Psoas muscle (tissue), 8 donors: ENCODE data around the gene CYP8B1. TPM values are rescaled to one million over a fixed set of nuclear protein-coding genes. Genes with fewer than 3 reads are reported as not detected.

Experiments
- ATAC-seq, 4 donors: fragments of 200-7000 bp; cut with Tn5 transposase; one replicate each; pipeline ENCODE4 v1.9.1; 2020; ENCODE audit warnings: moderate library complexity in 3 of 4, mild to moderate bottlenecking in 2 of 4
- DNase-seq, 2 donors: peaks; one replicate each; pipeline ENCODE4 v3.0.0-alpha.2; 2020
- H3K27ac ChIP-seq: fragments of 200-600 bp; one replicate; pipeline ENCODE4 v1.8.0; 2022
- H3K27me3 ChIP-seq, 3 donors: fragments of 200-600 bp in 1 of 3; one replicate each; pipeline versions ENCODE4 v1.6.1 to v1.8.0; 2013 to 2022; ENCODE audit warnings: low read length in 2 of 3, mild to moderate bottlenecking in 2 of 3, moderate library complexity in 1 of 3; ENCODE audit not compliant: insufficient read depth in 3 of 3
- H3K36me3 ChIP-seq, 2 donors: fragments of 200-600 bp in 1 of 2; one replicate each; pipeline versions ENCODE4 v1.6.1 to v1.8.0; 2013 to 2022; ENCODE audit warnings: low read depth in 1 of 2, mild to moderate bottlenecking in 1 of 2, moderate library complexity in 1 of 2; ENCODE audit not compliant: insufficient read depth in 1 of 2
- H3K4me1 ChIP-seq: fragments of 200-600 bp; one replicate; pipeline ENCODE4 v1.8.0; 2022
- H3K4me3 ChIP-seq: fragments of 200-600 bp; one replicate; pipeline ENCODE4 v1.8.0; 2022; ENCODE audit warnings: mild to moderate bottlenecking
- H3K9me3 ChIP-seq: fragments of 200-600 bp; one replicate; pipeline ENCODE4 v1.8.0; 2022
- CTCF ChIP-seq: fragments of 200-600 bp; IDR thresholded peaks from one replicate; pipeline ENCODE4 v1.8.0; 2022; ENCODE audit warnings: antibody characterized with exemption
- WGBS, 3 donors: extraction: QIAGEN DNeasy Blood & Tissue Kit; methylation state at CpG; one replicate each; pipeline versions ENCODE4 v1.1.6 to v1.1.7; 2013; 5-methylcytosine and 5-hydroxymethylcytosine counted together
- intact Hi-C, 2 donors: fragments of 100-400 bp; cut with DNase I; formaldehyde crosslinking; loops; one replicate each; pipeline versions ENCODE4 v1.11.0 to v1.14.2; 2022
- polyA plus RNA-seq, 3 donors: library from polyadenylated mRNA; stranded (reverse); fragments of 200-250 nt; gene quantifications; one replicate each; pipeline ENCODE4 v1.2.3, GENCODE V29; 2013
- total RNA-seq, 4 donors: library from RNA; stranded (reverse); fragmentation: NEBNext Ultra II Directional in 2 of 4; extraction: Animal tissue kit (Norgen Biotek cat#: 25700) in 2 of 4; gene quantifications; one replicate each; pipeline versions ENCODE4 v1.2.1 to v1.2.4, GENCODE V29; 2021 to 2023
- donor health status: healthy with polysubstance abuse.
- donor health status: DM: no; HTN: no; CAD: no; lungs with moderate emphysema.
- donor health status: Bipolar disorder and iron deficiency.
- donor health status: healthy.
- donor health status: DM: yes; HTN: yes; CAD: no.
- donor health status: DM: no; HTN: no; CAD: no.
- donor health status: DM: no; HTN: no; CAD: no.
- donor health status: DM: yes; HTN: yes; CAD: no.

The CYP8B1 gene
- total and polyA plus RNA-seq, 7 donors = 0.08 TPM; not detected in 6

- 21 to 32% (median 24%) methylated on average over 5 of the region's 5 CpGs for WGBS, 3 donors
- DNase-seq = no peak
- TF ChIP-seq CTCF = no peak
- no peaks in the 10 kb centered on the region for H3K4me1 ChIP-seq
- no peaks in the 10 kb centered on the region for H3K9me3 ChIP-seq
- intact Hi-C loops = loop anchor here in 1 of 2 donors (2.0 kb wide), 1 partner anchor 25 kb away; no protein-coding TSS in a partner anchor
- H3K4me3 ChIP-seq = no peak overlapping the region
- no peak overlapping the region for H3K27ac ChIP-seq
- ATAC-seq = peak in 1 of 4 donors; percentile 15
- no peaks in the 10 kb centered on the region for H3K36me3 ChIP-seq
- peaks cover 0 to 2% (median 0%) of the 10 kb centered on the region in 3 donors for H3K27me3 ChIP-seq
These were observed 4.0 kb downstream of the CYP8B1 start for GRCh38 chr3:42871592-42872196.

GRCh38 chr3:42868841-42869240, 6.8 kb downstream of the CYP8B1 start:
- no peaks in the 10 kb centered on the region for H3K36me3 ChIP-seq
- intact Hi-C loops = no loop called here

GRCh38 chr3:42867138-42867537, 8.5 kb downstream of the CYP8B1 start:
- H3K4me3 ChIP-seq = no peak overlapping the region
- no peaks in the 10 kb centered on the region for H3K36me3 ChIP-seq
- H3K9me3 ChIP-seq = no peaks in the 10 kb centered on the region
- ATAC-seq (no peak), DNase-seq (no peak)
- peaks cover 0 to under 1% (median 0%) of the 10 kb centered on the region in 3 donors for H3K27me3 ChIP-seq
- H3K27ac ChIP-seq = no peak overlapping the region
- H3K4me1 ChIP-seq = no peaks in the 10 kb centered on the region
- 84 to 92% (median 91%) methylated on average over 7 of the region's 7 CpGs for WGBS, 3 donors
- intact Hi-C loops = no loop called here
- no peak for TF ChIP-seq CTCF

More at GRCh38 chr3:42868841-42869240, 6.8 kb downstream of the CYP8B1 start:
- 73 to 82% (median 74%) methylated on average over 5 of the region's 5 CpGs for WGBS, 3 donors
- Histone ChIP-seq H3K4me1 (no peaks in the 10 kb centered on the region), H3K9me3 (no peaks in the 10 kb centered on the region), H3K4me3 (no peak overlapping the region), H3K27ac (no peak overlapping the region), H3K27me3 (peaks cover 0 to 2% (median 0%) of the 10 kb centered on the region in 3 donors)
- no peak for ATAC-seq
- TF ChIP-seq CTCF = no peak
- no peak for DNase-seq

GRCh38 chr3:42865256-42865655, 10.4 kb downstream of the CYP8B1 start:
- ATAC-seq (no peak), DNase-seq (no peak)
- Histone ChIP-seq H3K4me3 (no peak overlapping the region), H3K9me3 (no peaks in the 10 kb centered on the region), H3K27me3 (no peaks in the 10 kb centered on the region), H3K4me1 (no peaks in the 10 kb centered on the region), H3K27ac (no peak overlapping the region), H3K36me3 (no peaks in the 10 kb centered on the region)
- intact Hi-C loops = no loop called here
- TF ChIP-seq CTCF = no peak
- 92 to 97% (median 94%) methylated on average over 8 of the region's 8 CpGs for WGBS, 3 donors
